Progenitor cell of endocrine pancreas (in vitro differentiated cells): Measurements from ENCODE around the gene ASIC5. TPM values are rescaled to one million over a fixed set of nuclear protein-coding genes. Genes with fewer than 3 reads are reported as not detected.
A peak's percentile ranks its signal among the peaks of the same experiment; 100 is the strongest.

Source experiments
- DNase-seq: peaks from one replicate; pipeline ENCODE4 v3.0.0; 2021; ENCODE audit warnings: low spot score; ENCODE audit not compliant: unreplicated experiment
- H3K27ac Mint-ChIP-seq: 2 replicates; pipeline ENCODE4 v1.8.0; 2021; ENCODE audit warnings: mild to moderate bottlenecking, moderate library complexity, mixed read lengths
- H3K27me3 Mint-ChIP-seq: 2 replicates; pipeline ENCODE4 v1.8.0; 2021; ENCODE audit warnings: mixed read lengths
- H3K36me3 Mint-ChIP-seq: 2 replicates; pipeline ENCODE4 v1.8.0; 2022; ENCODE audit warnings: mixed read lengths; ENCODE audit not compliant: insufficient read depth
- H3K4me1 Mint-ChIP-seq: 2 replicates; pipeline ENCODE4 v1.8.0; 2021; ENCODE audit warnings: low read depth, mixed read lengths
- H3K4me3 Mint-ChIP-seq: 2 replicates; pipeline ENCODE4 v1.8.0; 2021; ENCODE audit warnings: low read depth, mild to moderate bottlenecking, moderate library complexity, mixed read lengths
- H3K9me3 Mint-ChIP-seq: 2 replicates; pipeline ENCODE4 v1.8.0; 2021; ENCODE audit warnings: low read depth, mixed read lengths
- total RNA-seq: library from RNA; stranded (reverse); gene quantifications from 2 replicates; pipeline ENCODE4 v1.2.1, GENCODE V29; 2021
- TF ChIP-seq, protein P1 (sequence below): fragments of 200-600 bp; sonication (generic); IDR thresholded peaks from one replicate; pipeline ENCODE4 v1.5.0; 2021; ENCODE audit warnings: antibody characterized with exemption, mild to moderate bottlenecking; ENCODE audit not compliant: unreplicated experiment

Gene ASIC5
- total RNA-seq, 1 donor from 2014 or later = not detected

- Mint-ChIP-seq H3K27ac (no peak overlapping the region), H3K4me1 (peaks cover 16% of the 10 kb centered on the region), H3K9me3 (no peaks in the 10 kb centered on the region), H3K27me3 (no peaks in the 10 kb centered on the region), H3K4me3 (no peak overlapping the region), H3K36me3 (no peaks in the 10 kb centered on the region)
- DNase-seq = no peak
- TF ChIP-seq, protein P1, sequence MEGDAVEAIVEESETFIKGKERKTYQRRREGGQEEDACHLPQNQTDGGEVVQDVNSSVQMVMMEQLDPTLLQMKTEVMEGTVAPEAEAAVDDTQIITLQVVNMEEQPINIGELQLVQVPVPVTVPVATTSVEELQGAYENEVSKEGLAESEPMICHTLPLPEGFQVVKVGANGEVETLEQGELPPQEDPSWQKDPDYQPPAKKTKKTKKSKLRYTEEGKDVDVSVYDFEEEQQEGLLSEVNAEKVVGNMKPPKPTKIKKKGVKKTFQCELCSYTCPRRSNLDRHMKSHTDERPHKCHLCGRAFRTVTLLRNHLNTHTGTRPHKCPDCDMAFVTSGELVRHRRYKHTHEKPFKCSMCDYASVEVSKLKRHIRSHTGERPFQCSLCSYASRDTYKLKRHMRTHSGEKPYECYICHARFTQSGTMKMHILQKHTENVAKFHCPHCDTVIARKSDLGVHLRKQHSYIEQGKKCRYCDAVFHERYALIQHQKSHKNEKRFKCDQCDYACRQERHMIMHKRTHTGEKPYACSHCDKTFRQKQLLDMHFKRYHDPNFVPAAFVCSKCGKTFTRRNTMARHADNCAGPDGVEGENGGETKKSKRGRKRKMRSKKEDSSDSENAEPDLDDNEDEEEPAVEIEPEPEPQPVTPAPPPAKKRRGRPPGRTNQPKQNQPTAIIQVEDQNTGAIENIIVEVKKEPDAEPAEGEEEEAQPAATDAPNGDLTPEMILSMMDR = no peak
Measured at GRCh38 chr4:155819066-155819465, 47.0 kb downstream of the ASIC5 start.

DNA sequence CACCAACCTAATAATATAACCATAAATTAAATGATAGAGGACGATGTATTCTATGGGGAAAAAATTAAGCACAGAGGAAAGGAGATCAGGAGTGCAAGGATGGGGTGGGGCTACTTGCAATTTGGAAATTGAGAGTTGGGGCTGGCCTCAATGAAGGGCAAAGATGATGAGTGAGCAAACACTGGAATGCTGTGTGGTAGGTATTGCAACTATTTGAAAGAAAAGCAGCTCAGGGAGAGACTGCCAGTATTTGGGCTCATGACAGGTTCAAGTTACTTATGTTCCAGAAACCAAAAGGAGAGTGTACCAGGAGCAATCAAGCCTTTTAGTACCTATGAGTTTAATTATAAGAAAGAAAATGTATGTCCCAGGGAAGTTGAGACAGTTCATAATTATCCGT is 47.4 kb downstream of the ASIC5 start:
- DNase-seq = no peak
- TF ChIP-seq, protein P1 = no peak
- Mint-ChIP-seq H3K27ac (no peak overlapping the region), H3K9me3 (no peaks in the 10 kb centered on the region), H3K4me1 (peaks cover 16% of the 10 kb centered on the region), H3K36me3 (no peaks in the 10 kb centered on the region), H3K27me3 (no peaks in the 10 kb centered on the region), H3K4me3 (no peak overlapping the region)

GRCh38 chr4:155811083-155811482 is 55.0 kb downstream of the ASIC5 start:
- Mint-ChIP-seq H3K27ac (no peak overlapping the region), H3K36me3 (no peaks in the 10 kb centered on the region), H3K4me3 (no peak overlapping the region), H3K9me3 (no peaks in the 10 kb centered on the region), H3K4me1 (peaks cover 24% of the 10 kb centered on the region), H3K27me3 (no peaks in the 10 kb centered on the region)
- no peak for DNase-seq
- TF ChIP-seq, protein P1 = no peak

DNA sequence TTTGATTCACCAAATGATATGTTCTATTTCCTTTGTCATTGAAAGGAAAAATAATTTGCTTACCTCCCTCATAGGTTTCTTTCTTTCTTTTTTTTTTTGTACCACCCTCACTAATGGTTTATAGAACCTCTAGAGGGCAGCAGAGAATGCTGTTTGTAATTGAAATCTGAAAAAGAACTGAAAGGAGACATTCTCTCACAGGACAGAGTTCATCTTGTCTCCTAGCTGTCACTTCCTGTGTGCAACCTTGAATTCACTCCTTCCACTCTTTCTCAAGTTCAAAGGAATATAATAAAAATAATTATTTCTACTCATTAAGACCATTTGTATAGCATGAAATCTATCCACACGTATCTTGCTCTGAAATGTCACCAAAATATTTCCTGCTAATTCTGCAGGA is 56.2 kb downstream of the ASIC5 start:
- Mint-ChIP-seq H3K27ac (no peak overlapping the region), H3K9me3 (no peaks in the 10 kb centered on the region), H3K4me3 (no peak overlapping the region), H3K4me1 (peaks cover 24% of the 10 kb centered on the region), H3K27me3 (no peaks in the 10 kb centered on the region), H3K36me3 (no peaks in the 10 kb centered on the region)
- TF ChIP-seq, protein P1 = peak; percentile 89
- DNase-seq = no peak

DNA sequence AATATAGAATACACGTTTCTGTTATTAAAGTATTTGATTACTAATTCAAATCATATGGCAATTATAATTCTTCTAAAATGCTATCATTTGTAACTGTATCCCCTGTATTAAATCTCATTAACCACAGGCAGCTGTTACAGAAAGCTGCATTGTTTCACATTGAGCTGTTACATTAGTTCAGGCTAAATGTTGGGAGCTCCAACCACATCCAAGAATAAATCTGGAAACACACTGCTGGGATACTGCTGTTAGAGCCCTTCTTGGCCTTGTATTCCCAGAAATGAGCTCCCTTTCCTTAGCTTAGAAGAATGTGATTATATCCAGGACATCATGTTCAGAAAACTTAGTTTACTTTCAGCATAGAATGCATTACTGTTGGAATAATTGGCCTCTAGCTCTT is 59.1 kb downstream of the ASIC5 start:
- H3K4me3 Mint-ChIP-seq = no peak overlapping the region
- no peak for DNase-seq
- no peaks in the 10 kb centered on the region for H3K36me3 Mint-ChIP-seq
- no peaks in the 10 kb centered on the region for H3K27me3 Mint-ChIP-seq
- H3K9me3 Mint-ChIP-seq = no peaks in the 10 kb centered on the region
- TF ChIP-seq, protein P1 = no peak
- H3K4me1 Mint-ChIP-seq = peaks cover 20% of the 10 kb centered on the region
- H3K27ac Mint-ChIP-seq = no peak overlapping the region
